Spleen (tissue), 13 donors: ENCODE measurements around the gene MBNL1. TPM values are rescaled to one million over a fixed set of nuclear protein-coding genes. Genes with fewer than 3 reads are reported as not detected.
A peak's percentile ranks its signal among the peaks of the same experiment; 100 is the strongest.

Experiments
- DNase-seq: peaks from one replicate; pipeline ENCODE4 v3.0.0-alpha.2; 2020
- H3K27ac ChIP-seq, 8 donors: fragments of 200-600 bp; sonication (generic) in 7 of 8; 1 replicate in 4 of 8; 2 replicates in 4 of 8; pipeline versions ENCODE4 v1.5.0 to v1.8.0; 2016 to 2021; ENCODE audit warnings: inconsistent platforms in 4 of 8, mild to moderate bottlenecking in 4 of 8, moderate library complexity in 1 of 8
- H3K27me3 ChIP-seq, 7 donors: fragments of 200-600 bp; sonication (generic) in 6 of 7; replicated peaks in 1 of 7; 1 replicate in 4 of 7; 2 replicates in 3 of 7; pipeline versions ENCODE4 v1.5.0 to v1.8.0; 2016 to 2021; ENCODE audit warnings: inconsistent platforms in 3 of 7, mild to moderate bottlenecking in 1 of 7
- H3K36me3 ChIP-seq, 6 donors: fragments of 200-600 bp; sonication (generic) in 5 of 6; 1 replicate in 4 of 6; 2 replicates in 2 of 6; pipeline versions ENCODE4 v1.5.0 to v1.8.0; 2016 to 2021; ENCODE audit warnings: inconsistent platforms in 2 of 6
- H3K4me1 ChIP-seq, 6 donors: fragments of 200-600 bp; sonication (generic) in 5 of 6; 1 replicate in 3 of 6; 2 replicates in 3 of 6; pipeline versions ENCODE4 v1.5.0 to v1.8.0; 2016 to 2021; ENCODE audit warnings: inconsistent platforms in 3 of 6
- H3K4me3 ChIP-seq, 8 donors: fragments of 200-600 bp; sonication (generic) in 7 of 8; 1 replicate in 4 of 8; 2 replicates in 4 of 8; pipeline versions ENCODE4 v1.5.0 to v1.8.0; 2016 to 2021; ENCODE audit warnings: inconsistent platforms in 4 of 8, mild to moderate bottlenecking in 4 of 8, moderate library complexity in 2 of 8
- H3K9me3 ChIP-seq, 8 donors: fragments of 200-600 bp; sonication (generic) in 7 of 8; 1 replicate in 4 of 8; 2 replicates in 4 of 8; pipeline versions ENCODE4 v1.5.0 to v1.8.0; 2016 to 2021; ENCODE audit warnings: inconsistent platforms in 4 of 8
- POLR2A ChIP-seq, 3 donors: fragments of 450-650 bp; IDR thresholded peaks; one replicate each; pipeline ENCODE4 v1.5.1; 2017; ENCODE audit warnings: antibody characterized with exemption in 3 of 3, mild to moderate bottlenecking in 1 of 3
- POLR2AphosphoS5 ChIP-seq, 3 donors: sonication (generic); formaldehyde crosslinking; IDR thresholded peaks; one replicate each; pipeline ENCODE4 v1.5.1; 2017; ENCODE audit warnings: antibody characterized with exemption in 3 of 3
- WGBS, 5 donors: extraction: QIAGEN DNeasy Blood & Tissue Kit in 3 of 5; methylation state at CpG; one replicate each; pipeline versions ENCODE4 v1.1.5 to v1.1.7; 2013 to 2018; 5-methylcytosine and 5-hydroxymethylcytosine counted together
- intact Hi-C: fragments of 100-400 bp; cut with DNase I; formaldehyde crosslinking; loops from one replicate; pipeline ENCODE4 v1.15.0; 2023; ENCODE audit warnings: low total_unique reads
- long read RNA-seq, 2 donors: transcript quantifications; one replicate each; lab custom pipeline, GENCODE V29; 2026
- polyA plus RNA-seq, 3 donors: library from polyadenylated mRNA; stranded (reverse); fragments of 200-250 nt; gene quantifications; one replicate each; pipeline ENCODE4 v1.2.1, GENCODE V29; 2013
- total RNA-seq, 7 donors: library from RNA; depleted of rRNA in 3 of 7; stranded (reverse); fragments of >200 nt in 3 of 7; fragmentation: NEBNext Ultra II Directional in 4 of 7; extraction: Animal tissue kit (Norgen Biotek cat#: 25700) in 4 of 7; gene quantifications; one replicate each; pipeline versions ENCODE4 v1.1.0 to v1.2.1, GENCODE V29; 2016 to 2021
- TF ChIP-seq, protein P1 (sequence below), 11 experiments: fragments of 200-600 bp in 7 of 11; fragments of 450-650 bp in 4 of 11; sonication (generic) in 4 of 11; IDR thresholded peaks in 8 of 11; conservative IDR thresholded peaks in 3 of 11; 1 replicate in 7 of 11; 2 replicates in 4 of 11; pipeline versions ENCODE4 v1.4.0 to v1.8.0; 2016 to 2021; ENCODE audit warnings: antibody characterized with exemption in 11 of 11, inconsistent platforms in 4 of 11, mild to moderate bottlenecking in 1 of 11
- donor health status: healthy with polysubstance abuse.
- donor health status: DM: no; HTN: no; CAD: no; lungs with moderate emphysema.
- donor health status: DM: no; HTN: no; CAD: no.
- donor health status: Bipolar disorder and iron deficiency.
- donor health status: healthy.
- donor health status: DM: no; HTN: no; CAD: no.
- donor health status: DM: yes; HTN: yes; CAD: no.

The MBNL1 gene, protein sequence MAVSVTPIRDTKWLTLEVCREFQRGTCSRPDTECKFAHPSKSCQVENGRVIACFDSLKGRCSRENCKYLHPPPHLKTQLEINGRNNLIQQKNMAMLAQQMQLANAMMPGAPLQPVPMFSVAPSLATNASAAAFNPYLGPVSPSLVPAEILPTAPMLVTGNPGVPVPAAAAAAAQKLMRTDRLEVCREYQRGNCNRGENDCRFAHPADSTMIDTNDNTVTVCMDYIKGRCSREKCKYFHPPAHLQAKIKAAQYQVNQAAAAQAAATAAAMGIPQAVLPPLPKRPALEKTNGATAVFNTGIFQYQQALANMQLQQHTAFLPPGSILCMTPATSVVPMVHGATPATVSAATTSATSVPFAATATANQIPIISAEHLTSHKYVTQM
- total RNA-seq (100 to 1,000 TPM; 288 to 491 (median 355) TPM), polyA plus RNA-seq (10 to 100 TPM; 64.7 to 66.3 (median 64.7) TPM)
- long read RNA-seq, donor 1, full-length matches to known transcripts: 5 of 80 reads
- long read RNA-seq, donor 1, partial matches to known transcripts: 75 of 80 reads
- long read RNA-seq, donor 1, other reads (novel, unspliced or antisense): 0 of 80 reads
- long read RNA-seq, donor 2, full-length matches to known transcripts: 7 of 7 reads
- long read RNA-seq, donor 2, partial matches to known transcripts: 0 of 7 reads
- long read RNA-seq, donor 2, other reads (novel, unspliced or antisense): 0 of 7 reads

DNA sequence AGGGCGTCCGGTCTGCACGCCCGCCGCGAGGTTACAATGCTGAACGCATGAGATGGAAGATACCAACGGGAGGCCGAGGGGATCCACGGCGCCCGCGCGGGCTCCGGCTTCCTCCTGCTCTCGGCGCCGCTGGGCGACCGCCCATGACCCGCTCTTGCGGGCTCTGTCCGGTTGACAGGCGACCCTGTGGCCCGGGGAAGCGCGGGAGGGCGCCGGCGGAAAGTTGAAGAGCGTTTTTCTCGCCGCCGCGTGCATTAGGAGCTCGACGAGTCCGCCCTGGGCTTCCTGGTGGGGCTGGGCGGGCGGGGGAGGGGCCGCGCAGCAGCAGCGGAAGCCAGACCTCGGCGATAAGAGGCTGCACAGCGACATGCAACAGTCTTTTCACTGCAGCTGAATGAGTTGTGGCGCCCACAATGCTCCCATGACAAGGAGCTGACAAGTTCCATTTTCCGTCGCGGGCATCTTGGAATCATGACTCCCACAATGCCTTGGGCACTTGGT is at the start of gene MBNL1:
MBNL1 (plus strand) TSS at position 375 of the 501 bp plus-strand sequence. CDS start 31,265 bp downstream, outside the sequence.
- 0 to 9% (median 0%) methylated on average over 10 to 50 of the region's 50 CpGs for WGBS, 5 donors
- H3K9me3 ChIP-seq: no peaks in the 10 kb centered on the region
- H3K27me3 ChIP-seq: no peaks in the 10 kb centered on the region
- peak within 1 kb of the TSS; percentile 76 to 89 (median 86) for H3K4me3 ChIP-seq
- no peaks in the 10 kb centered on the region for H3K36me3 ChIP-seq
- peaks cover 43 to 80% (median 73%) of the 10 kb centered on the region in 6 donors for H3K4me1 ChIP-seq
- TF ChIP-seq POLR2A (IDR thresholded peaks at IDR 0.05) (peak; percentile 46 to 87 (median 64)), POLR2AphosphoS5 (IDR thresholded peaks at IDR 0.05) (peak; percentile 92 to 98 (median 93))
- TF ChIP-seq, protein P1, sequence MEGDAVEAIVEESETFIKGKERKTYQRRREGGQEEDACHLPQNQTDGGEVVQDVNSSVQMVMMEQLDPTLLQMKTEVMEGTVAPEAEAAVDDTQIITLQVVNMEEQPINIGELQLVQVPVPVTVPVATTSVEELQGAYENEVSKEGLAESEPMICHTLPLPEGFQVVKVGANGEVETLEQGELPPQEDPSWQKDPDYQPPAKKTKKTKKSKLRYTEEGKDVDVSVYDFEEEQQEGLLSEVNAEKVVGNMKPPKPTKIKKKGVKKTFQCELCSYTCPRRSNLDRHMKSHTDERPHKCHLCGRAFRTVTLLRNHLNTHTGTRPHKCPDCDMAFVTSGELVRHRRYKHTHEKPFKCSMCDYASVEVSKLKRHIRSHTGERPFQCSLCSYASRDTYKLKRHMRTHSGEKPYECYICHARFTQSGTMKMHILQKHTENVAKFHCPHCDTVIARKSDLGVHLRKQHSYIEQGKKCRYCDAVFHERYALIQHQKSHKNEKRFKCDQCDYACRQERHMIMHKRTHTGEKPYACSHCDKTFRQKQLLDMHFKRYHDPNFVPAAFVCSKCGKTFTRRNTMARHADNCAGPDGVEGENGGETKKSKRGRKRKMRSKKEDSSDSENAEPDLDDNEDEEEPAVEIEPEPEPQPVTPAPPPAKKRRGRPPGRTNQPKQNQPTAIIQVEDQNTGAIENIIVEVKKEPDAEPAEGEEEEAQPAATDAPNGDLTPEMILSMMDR (IDR thresholded peaks at IDR 0.05 in 8 of 11, conservative IDR thresholded peaks at IDR 0.05 in 3 of 11): peak in 5 of 11 experiments; percentile 12 to 27 (median 17)
- intact Hi-C loops: loop anchor here (10.0 kb wide), 1 partner anchor 64 kb away; no protein-coding TSS in a partner anchor
- DNase-seq: peak; percentile 96
- peak within 1 kb of the TSS; percentile 98 to 100 (median 99) for H3K27ac ChIP-seq

DNA sequence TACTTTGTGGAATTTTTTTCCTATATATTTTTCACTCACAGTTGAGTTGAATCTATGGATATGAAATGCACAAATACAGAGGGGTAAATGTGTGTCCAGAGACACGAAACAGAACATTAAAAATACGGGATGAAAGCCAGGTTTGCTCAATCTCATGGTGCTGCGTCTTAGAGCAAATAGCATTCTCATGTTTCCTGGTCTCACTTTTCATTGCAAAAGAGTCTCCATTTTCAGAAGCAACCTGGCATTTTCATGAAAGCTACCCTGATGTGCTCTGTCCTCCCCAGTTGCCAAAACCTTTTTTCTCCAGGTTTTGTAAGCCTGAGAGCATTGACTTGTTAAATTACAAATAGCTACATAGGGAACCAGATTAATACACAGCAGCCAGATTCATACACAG is 49.5 kb upstream of the MBNL1 start:
- intact Hi-C loops: no loop called here
- H3K4me1 ChIP-seq: peaks cover 3 to 69% (median 47%) of the 10 kb centered on the region in 6 donors
- no peaks in the 10 kb centered on the region for H3K9me3 ChIP-seq
- TF ChIP-seq, protein P1 (IDR thresholded peaks at IDR 0.05 in 8 of 11, conservative IDR thresholded peaks at IDR 0.05 in 3 of 11): no peak
- TF ChIP-seq POLR2A (IDR thresholded peaks at IDR 0.05): no peak
- TF ChIP-seq POLR2AphosphoS5 (IDR thresholded peaks at IDR 0.05): no peak
- DNase-seq: no peak
- no peak overlapping the region for H3K4me3 ChIP-seq
- no peaks in the 10 kb centered on the region for H3K36me3 ChIP-seq
- H3K27ac ChIP-seq: peak overlapping the region in 2 of 8 donors; percentile 45 to 66
- H3K27me3 ChIP-seq: no peaks in the 10 kb centered on the region
- 40 to 76% (median 66%) methylated on average over 3 of the region's 3 CpGs for WGBS, 5 donors

DNA sequence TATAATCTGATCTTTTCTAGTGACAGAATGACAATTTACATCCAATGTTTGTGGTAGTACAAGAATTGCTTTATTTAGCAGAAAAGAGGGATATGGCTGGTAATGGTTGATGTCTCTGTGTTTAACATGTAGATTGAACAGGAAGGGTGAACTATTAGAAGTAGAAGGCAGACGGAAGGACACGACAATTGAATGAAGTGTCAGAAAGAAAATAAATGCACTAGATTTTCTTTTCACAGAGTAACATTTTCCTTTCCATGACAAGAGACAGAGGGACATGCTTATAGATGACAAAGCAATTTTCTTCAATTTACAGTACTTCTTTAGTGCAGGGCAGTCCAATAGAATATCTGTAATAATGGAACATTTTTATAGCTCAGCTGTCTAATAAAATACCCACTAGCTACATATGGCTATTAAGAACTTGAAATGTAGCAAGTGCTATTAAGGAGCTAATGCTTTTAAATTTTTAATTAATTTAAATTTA is 48.9 kb upstream of the MBNL1 start:
- no peaks in the 10 kb centered on the region for H3K36me3 ChIP-seq
- H3K27me3 ChIP-seq: no peaks in the 10 kb centered on the region
- TF ChIP-seq POLR2A (IDR thresholded peaks at IDR 0.05) (no peak), POLR2AphosphoS5 (IDR thresholded peaks at IDR 0.05) (no peak)
- TF ChIP-seq, protein P1 (IDR thresholded peaks at IDR 0.05 in 8 of 11, conservative IDR thresholded peaks at IDR 0.05 in 3 of 11): no peak
- no peaks in the 10 kb centered on the region for H3K9me3 ChIP-seq
- intact Hi-C loops: no loop called here
- peaks cover 6 to 72% (median 49%) of the 10 kb centered on the region in 6 donors for H3K4me1 ChIP-seq
- DNase-seq: no peak
- no peak overlapping the region for H3K4me3 ChIP-seq
- WGBS, 5 donors: 58 to 76% (median 72%) methylated on average over 2 of the region's 2 CpGs
- H3K27ac ChIP-seq: peak overlapping the region in 1 of 8 donors; percentile 66
